HG03575 (cell line): ENCODE measurements around the gene SREBF2.

Experiments used
- ATAC-seq: cut with Tn5 transposase; IDR thresholded peaks from one replicate; pipeline ENCODE4 v1.9.1; 2021; ENCODE audit not compliant: unreplicated experiment, insufficient number of reproducible peaks, low FRiP score; ENCODE audit errors: extremely low read depth

The SREBF2 gene

GRCh38 chr22:41902016-41902415 is 69.1 kb downstream of the SREBF2 start:
- ATAC-seq = no peak

- ATAC-seq = no peak
Measured at GRCh38 chr22:41902932-41903421, 70.1 kb downstream of the SREBF2 start.

- ATAC-seq = no peak
Measured at GRCh38 chr22:41904450-41905410, 71.8 kb downstream of the SREBF2 start.

DNA sequence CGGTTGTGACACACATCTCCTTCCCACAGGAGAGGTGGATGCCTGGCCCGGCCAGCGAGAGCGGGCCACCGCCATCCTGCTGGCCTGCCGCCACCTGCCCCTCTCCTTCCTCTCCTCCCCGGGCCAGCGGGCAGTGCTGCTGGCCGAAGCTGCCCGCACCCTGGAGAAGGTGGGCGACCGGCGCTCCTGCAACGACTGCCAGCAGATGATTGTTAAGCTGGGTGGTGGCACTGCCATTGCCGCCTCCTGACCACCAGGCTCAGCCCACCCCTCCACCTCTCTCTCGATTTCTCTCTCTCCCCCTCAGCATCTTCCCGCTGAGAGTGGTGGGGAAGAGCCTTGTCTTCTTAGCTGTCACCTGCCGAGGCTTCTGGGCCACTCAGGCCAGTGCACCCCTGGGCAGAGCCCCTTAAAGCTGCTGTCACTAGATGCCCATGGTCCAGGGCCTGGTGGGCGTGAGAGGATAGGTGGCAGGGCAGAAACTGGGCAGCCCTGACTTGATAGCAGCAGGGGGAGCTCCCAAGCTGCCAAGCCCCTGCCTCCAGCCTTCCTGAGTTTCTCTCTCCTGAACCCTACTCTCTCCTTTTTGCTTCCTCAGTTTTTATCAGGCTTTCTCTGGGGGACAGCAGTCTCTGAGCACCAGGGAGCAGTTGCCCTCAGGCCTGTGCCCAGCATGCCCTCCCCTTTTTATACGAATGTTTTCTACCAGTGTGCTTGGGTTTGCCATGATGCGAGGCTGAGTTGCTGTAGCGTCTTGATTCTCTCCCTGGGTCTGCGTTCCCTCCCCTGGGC is 72.7 kb downstream of the SREBF2 start:
- no peak for ATAC-seq

DNA sequence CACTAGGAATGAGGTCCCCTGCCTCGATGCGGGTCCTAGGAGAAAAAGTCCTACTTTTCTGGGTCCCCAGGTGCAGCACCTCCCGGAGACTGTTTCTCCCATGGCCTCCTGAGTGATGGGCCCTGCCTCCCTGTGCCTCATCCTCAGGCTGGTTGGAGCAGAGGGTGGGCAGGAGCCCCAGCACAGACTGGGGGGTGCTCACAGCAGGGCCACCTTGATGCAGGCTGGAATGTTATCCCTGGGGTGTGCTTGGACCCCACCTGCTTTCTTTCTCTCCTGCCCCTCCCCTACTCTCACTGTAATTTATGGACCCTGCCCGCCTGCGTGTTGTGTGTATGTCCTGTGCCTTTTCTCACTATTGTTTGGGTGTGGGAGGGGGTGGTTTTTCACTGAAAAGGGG is 73.9 kb downstream of the SREBF2 start:
- ATAC-seq = no peak

- ATAC-seq = no peak
Measured at GRCh38 chr22:41907436-41908401, 74.8 kb downstream of the SREBF2 start.

- ATAC-seq = no peak
Measured at GRCh38 chr22:41908411-41909309, 75.8 kb downstream of the SREBF2 start.

GRCh38 chr22:41909310-41910049 is 76.6 kb downstream of the SREBF2 start:
- no peak for ATAC-seq

DNA sequence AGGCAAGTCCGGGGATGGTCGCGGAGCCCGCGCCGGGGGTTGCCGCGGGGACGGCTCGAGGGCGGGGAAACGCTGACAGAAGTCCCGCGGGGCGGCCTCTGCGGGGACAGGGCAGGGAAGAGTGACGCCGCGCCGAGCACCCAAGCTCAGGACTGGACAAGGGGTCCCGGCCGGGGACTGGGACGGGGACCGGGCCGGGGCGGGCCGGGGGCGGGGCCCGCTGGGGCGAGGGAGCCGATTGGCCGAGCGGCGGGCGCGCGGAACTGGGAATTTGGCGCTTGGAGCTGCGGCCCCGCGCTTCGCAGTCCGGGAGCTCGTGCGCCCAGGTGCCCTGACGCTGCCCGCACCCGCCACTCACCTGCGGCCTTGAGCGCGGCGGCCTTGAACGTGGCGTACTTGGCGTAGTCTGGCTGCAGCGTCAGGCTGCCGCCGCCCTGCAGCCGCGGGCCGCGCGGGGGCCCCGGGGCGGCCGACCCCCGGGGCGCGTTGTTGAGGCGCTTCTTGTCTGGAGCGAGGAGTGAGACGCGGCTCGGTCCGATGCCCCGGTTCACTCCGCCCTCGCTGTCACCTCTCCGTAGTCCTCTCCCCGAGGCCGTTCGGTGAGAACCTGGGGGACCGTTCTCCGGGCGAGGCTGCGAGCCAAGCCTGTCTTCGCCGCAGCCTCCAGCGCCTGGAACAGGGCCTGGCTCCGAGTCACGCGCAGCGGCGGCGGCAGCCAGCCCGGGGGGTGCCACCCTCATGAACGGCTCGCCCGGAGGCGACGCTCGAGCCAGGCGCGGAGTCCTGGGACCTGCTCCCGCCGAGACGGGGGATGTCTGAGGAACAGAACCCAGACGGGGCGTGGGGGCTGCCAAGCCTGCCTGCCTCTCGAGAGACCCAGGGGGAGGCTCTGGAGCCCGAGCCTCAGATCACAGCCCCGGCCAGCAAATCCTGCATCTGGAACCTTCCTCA is 77.4 kb downstream of the SREBF2 start:
- ATAC-seq = no peak

DNA sequence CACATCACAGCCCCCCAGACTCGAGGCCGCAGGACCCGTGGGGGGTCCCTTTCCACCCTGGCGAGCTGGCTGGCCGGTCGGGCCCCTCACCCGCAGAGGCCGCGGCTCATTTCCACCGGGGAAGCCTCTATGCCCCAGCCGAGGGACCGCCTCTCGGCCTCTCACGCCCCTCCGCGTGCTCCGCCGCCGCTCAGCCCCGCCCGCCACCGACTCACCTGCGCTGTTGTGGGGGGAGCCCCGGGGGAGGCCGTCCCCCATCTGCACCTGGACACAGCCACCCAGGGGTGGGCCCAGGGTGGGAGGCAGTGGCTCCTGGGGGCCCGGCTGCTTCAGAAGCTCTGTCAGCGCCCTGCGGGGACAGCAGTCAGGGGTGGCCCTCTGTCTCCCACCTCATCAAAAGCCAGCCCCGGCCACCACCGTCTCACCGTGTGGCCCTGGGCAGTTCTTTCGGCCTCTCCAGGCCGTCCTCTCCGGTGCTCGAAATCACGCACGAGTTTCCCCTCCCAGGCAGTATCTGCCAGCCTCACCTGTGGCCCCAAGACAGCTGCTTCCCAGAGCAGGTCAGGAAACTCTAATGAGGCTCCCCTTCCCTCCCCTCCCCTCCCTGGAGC is 78.2 kb downstream of the SREBF2 start:
- ATAC-seq = no peak

DNA sequence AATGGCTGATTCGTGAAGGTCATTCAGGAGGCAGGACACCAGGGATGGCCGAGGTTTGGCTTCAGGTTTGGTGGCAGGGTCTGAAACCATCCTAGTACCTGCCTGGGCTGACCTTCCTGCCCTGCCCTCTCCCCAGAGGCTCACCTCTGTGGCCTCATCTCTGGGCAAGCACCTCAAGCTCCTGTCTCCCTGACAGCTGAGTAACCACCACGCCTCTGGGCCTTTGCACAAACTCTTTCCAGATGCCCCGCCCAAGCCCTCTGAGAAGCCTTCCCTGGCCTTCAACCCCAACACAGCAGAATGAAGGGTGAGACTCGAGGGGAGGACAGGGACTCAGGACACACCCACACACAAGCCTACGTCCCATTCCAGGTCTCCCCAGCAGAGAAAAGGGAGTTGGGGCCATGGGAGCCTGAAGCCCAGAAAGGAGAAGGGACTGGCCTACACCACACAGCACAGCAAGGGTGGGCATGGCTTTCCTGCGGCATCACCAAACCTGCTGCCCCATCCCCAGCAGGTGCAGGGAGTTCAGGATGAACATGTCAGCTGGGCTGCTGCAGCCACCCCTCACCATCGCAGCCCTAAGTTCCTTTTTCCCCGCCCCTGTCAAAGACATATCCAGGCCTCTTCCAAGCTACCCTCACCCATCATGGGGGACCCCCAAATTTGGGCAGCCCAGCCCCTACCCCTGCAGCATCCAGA is 79.6 kb downstream of the SREBF2 start:
- no peak for ATAC-seq

DNA sequence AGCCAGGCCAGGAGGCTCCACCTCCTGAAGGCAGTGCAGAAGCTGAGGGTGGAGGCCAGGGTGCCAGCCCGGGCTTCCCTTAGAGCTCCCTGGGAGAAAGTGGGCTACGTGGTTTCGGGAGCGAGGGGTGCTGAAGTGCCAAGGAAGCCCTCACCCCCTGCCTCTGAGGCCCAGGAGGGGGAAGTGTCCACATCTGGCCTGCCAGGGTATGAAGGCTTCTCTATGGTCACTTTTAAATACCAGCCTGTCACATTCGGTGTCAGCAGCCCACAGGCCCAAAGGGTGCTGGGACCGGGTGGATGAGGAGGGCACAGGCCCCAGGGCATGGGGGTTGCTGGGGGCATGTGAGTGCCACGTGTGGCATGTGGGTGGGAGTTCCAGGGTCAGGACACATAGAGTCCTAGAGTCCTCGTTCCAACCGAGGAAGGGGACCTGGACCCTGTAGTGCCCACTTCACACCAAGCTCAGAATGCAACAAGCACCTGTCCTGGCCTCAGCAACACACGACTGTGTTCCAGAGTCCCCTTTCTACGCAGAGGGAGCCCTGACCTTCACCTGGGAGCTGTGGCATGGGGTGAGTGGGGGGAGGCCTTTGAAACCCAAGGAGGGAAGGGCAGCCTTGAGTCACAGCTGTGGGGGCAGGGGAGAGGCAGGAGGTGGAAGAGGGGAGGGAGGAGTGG is 80.3 kb downstream of the SREBF2 start:
- no peak for ATAC-seq

GRCh38 chr22:41913842-41914534 is 81.1 kb downstream of the SREBF2 start:
- ATAC-seq = no peak

DNA sequence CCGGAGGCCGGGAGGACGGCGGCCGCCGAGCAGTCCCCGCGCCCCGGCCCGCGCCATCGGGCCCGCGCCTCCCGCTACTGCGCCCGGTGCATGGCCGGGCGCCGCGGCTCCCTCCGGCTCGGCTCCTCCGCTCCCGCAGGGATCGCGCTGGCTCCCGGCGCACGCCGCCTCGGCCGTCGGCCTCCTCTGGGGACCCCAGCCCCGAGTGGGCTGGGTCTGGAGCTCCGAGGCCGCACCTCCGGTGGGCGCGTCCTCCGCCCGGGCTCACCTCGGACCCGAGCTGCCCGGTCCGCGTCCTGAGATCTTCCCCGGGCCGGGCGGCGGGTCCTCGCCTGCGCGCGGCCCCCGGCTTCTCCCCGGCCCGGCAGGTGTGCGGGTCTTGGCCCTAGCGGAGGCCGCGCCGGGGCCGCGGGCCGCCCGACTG is 81.7 kb downstream of the SREBF2 start:
- no peak for ATAC-seq
